ENCODE measurements around the gene FAM3C. TPM values are rescaled to one million over a fixed set of nuclear protein-coding genes. Genes with fewer than 3 reads are reported as not detected.
A peak's percentile ranks its signal among the peaks of the same experiment; 100 is the strongest.

The FAM3C gene
- total and polyA plus RNA-seq, 2 of the 8 experiments (the other 6 are each of a cell fraction or from before 2014, with no cell fraction given) = 27.0 to 77.7 TPM

DNA sequence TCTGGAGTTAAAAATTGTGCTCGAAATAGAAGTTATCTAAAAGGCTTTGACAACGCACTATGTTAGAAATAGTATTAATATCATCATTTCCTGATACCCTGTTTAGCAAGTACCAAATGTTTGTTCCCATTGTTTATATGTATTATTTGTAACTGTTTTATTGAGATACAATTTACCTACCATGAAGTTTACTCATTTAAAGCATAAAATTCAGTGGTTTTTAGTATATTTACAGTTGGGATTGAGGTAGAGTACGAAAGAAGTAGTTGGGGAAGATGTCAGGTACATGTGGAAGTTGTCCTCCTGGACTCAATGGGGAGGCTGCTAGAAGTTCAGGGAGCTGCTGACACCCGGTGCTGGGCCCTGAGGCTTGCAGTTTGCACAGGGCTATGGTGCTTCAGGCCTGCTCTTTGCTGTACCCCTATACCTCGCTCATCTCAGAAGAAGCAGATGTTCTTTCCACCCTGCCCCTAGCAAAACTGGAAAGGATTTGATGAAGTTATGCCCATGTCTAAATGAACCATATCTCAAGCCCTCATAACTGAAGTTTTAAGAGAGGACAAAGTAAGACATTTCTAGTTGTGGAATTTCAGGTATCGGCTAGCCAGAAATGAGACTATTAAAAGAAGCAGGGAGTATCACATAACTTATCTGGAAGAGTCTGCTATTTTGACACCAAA lies 92.5 kb downstream of the FAM3C start:
- H3K9me3 ChIP-seq (ENCODE audit: insufficient read depth in 2 of 2, low read depth in 1 of 2, low read length in 1 of 2) = no peaks in the 10 kb centered on the region
- whole genome bisulfite sequencing, 2 experiments (ENCODE audit: extremely low coverage in 1 of 2, insufficient coverage in 1 of 2, insufficient read length in 1 of 2, insufficient replicate concordance in 2 of 2, low coverage in 1 of 2, low lambda C conversion rate in 2 of 2, missing lambda C conversion rate in 1 of 2) = 92 to 100% methylated on average over 1 to 6 of the region's 6 CpGs
- no peaks in the 10 kb centered on the region; a peak in 1 of 8 replicates for H3K36me3 ChIP-seq (ENCODE audit: control insufficient read depth in 2 of 4, insufficient read depth in 4 of 4, low read length in 3 of 4)
- peak; percentile 72 to 79 for TF ChIP-seq RAD21 (IDR thresholded peaks at IDR 0.05 in 1 of 2, conservative IDR thresholded peaks at IDR 0.05 in 1 of 2; ENCODE audit: low read depth in 2 of 2, low read length in 2 of 2)
- TF ChIP-seq GTF2F1 (IDR thresholded peaks at IDR 0.05; ENCODE audit: borderline replicate concordance, low read depth, low read length) = no peak
- TF ChIP-seq, protein P1, sequence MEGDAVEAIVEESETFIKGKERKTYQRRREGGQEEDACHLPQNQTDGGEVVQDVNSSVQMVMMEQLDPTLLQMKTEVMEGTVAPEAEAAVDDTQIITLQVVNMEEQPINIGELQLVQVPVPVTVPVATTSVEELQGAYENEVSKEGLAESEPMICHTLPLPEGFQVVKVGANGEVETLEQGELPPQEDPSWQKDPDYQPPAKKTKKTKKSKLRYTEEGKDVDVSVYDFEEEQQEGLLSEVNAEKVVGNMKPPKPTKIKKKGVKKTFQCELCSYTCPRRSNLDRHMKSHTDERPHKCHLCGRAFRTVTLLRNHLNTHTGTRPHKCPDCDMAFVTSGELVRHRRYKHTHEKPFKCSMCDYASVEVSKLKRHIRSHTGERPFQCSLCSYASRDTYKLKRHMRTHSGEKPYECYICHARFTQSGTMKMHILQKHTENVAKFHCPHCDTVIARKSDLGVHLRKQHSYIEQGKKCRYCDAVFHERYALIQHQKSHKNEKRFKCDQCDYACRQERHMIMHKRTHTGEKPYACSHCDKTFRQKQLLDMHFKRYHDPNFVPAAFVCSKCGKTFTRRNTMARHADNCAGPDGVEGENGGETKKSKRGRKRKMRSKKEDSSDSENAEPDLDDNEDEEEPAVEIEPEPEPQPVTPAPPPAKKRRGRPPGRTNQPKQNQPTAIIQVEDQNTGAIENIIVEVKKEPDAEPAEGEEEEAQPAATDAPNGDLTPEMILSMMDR (IDR thresholded peaks at IDR 0.05; ENCODE audit: control extremely low read depth in 1 of 3, insufficient read depth in 1 of 3, low read depth in 1 of 3, low read length in 3 of 3) = peak; percentile 40 to 55 (median 42)
- TF ChIP-seq CTBP2 (IDR thresholded peaks at IDR 0.05; ENCODE audit: borderline replicate concordance, insufficient read depth, insufficient read length, low read length) = no peak
- no peak overlapping the region for H2AFZ ChIP-seq (ENCODE audit: low read length)
- no peak for FAIRE-seq
- no peak overlapping the region for H3K4me2 ChIP-seq (ENCODE audit: insufficient read depth in 1 of 2, low read depth in 2 of 2, low read length in 2 of 2)
- POLR2A ChIA-PET (ENCODE audit: partially characterized antibody) = no interaction called here
- H3K9ac ChIP-seq (replicated peaks in 1 of 4; ENCODE audit: extremely low read depth in 1 of 4, low read depth in 3 of 4, low read length in 3 of 4) = no peak overlapping the region
- H3K23me2 ChIP-seq (ENCODE audit: low read depth, low read length) = no peaks in the 10 kb centered on the region
- H3K4me1 ChIP-seq (replicated peaks in 1 of 4; ENCODE audit: control insufficient read depth in 3 of 4, insufficient read depth in 4 of 4, low read length in 3 of 4) = no peaks in the 10 kb centered on the region
- no peak overlapping the region for H2BK20ac ChIP-seq (ENCODE audit: low read length)
- H3K14ac ChIP-seq (ENCODE audit: insufficient read length) = no peak overlapping the region
- H3K4me3 ChIP-seq (ENCODE audit: extremely low read depth in 1 of 4, insufficient read depth in 2 of 4, low read depth in 3 of 4, low read length in 4 of 4) = no peak overlapping the region
- H3K79me2 ChIP-seq (ENCODE audit: control insufficient read depth in 1 of 2, insufficient read depth in 2 of 2, low read length in 2 of 2) = no peaks in the 10 kb centered on the region
- no peak overlapping the region for H2BK15ac ChIP-seq (ENCODE audit: low read length)
- no peak overlapping the region for H2AK5ac ChIP-seq (ENCODE audit: low read depth, low read length)
- no peak overlapping the region for H3K4ac ChIP-seq (replicated peaks; ENCODE audit: insufficient read length, low read depth, low read length)
- H4K5ac ChIP-seq (ENCODE audit: insufficient read length, low read depth, low read length) = no peak overlapping the region
- no peak overlapping the region for H4K91ac ChIP-seq (replicated peaks; ENCODE audit: insufficient read length, low read length)
- H2BK12ac ChIP-seq (ENCODE audit: low read depth, low read length) = no peak overlapping the region
- H4K20me1 ChIP-seq (replicated peaks in 1 of 2; ENCODE audit: control insufficient read depth in 1 of 2, insufficient read depth in 2 of 2, low read length in 2 of 2) = no peaks in the 10 kb centered on the region
- H3K27ac ChIP-seq (ENCODE audit: low read depth, low read length) = no peak overlapping the region
- CTCF ChIA-PET (ENCODE audit: partially characterized antibody) = no interaction called here
- DNase-seq (ENCODE audit: low read depth in 1 of 2, low spot score in 2 of 2) = no peak
- H3K23ac ChIP-seq (ENCODE audit: insufficient read length) = no peak overlapping the region
- H2BK5ac ChIP-seq (ENCODE audit: low read depth, low read length) = no peak overlapping the region
- H3K27me3 ChIP-seq (replicated peaks in 1 of 4; ENCODE audit: control insufficient read depth in 3 of 4, extremely low read depth in 1 of 4, insufficient read depth in 3 of 4, low read length in 3 of 4) = no peaks in the 10 kb centered on the region
- no peak overlapping the region for H3K56ac ChIP-seq (replicated peaks; ENCODE audit: insufficient read length, low read depth, low read length)
- no peak overlapping the region for H2BK120ac ChIP-seq (replicated peaks; ENCODE audit: low read depth, low read length)
- H3K18ac ChIP-seq (ENCODE audit: extremely low read depth, low read length) = no peak overlapping the region
- no peak overlapping the region for H4K8ac ChIP-seq (ENCODE audit: extremely low read depth, insufficient read depth, low read length)
- no peaks in the 10 kb centered on the region for H3K79me1 ChIP-seq (ENCODE audit: low read depth, low read length)
